NB4 (cell line): ENCODE results near the gene EDEM3.

Experiments used
- CTCF ChIP-seq: IDR thresholded peaks from one replicate; pipeline ENCODE4 v1.5.1; 2012; ENCODE audit warnings: low read depth, low read length
- POLR2A ChIP-seq: IDR thresholded peaks from 2 replicates; pipeline ENCODE4 v1.6.1; 2011; ENCODE audit warnings: mild to moderate bottlenecking; ENCODE audit not compliant: insufficient read length; ENCODE audit errors: extremely low read depth

DNA sequence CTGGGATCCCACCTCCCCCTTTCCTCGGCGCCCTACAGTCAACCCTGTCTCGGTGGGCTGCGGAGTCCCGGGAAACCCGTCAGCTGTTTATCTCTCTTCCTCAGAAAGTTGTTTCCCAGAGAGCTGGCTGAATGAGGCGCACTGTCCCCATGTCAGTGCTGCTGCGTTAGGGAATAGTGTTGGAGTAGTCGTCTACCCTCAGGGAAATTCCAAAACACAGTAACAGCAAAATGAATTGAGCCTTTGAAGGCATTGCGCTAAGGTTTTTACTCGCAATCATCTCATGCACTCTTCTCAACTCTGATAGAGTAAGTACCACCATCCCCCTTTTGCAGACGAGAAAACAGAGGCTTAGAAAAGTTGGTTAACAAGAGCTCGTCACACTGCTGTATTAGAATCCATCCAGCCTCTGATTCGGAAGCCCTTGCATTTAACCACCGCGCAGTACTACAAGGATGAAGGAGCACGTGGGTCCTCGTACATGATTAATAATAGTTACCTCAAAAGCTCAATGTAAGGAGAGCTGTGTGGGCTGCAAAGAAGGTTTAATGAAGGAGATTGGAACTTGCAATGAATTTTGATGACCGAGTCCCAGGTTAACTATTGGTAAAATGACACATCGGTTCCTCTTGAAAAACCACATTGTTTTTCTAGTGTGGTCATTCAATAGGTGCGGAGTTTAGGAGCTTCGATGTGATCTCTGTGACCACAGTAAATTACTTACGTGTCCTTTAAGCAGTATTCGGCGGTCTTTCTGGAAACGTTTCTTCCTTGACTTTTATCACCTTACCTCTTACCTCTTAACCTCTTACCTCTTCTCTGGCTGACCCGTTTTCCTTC is 788 bp upstream of the EDEM3 start:
- TF ChIP-seq CTCF (no peak), POLR2A (no peak)
